Stimulated activated CD4-positive, alpha-beta T cell treated with anti-CD3 and anti-CD28 coated beads, TNF-alpha, amount 100 ng/mL, for 48 hours (primary cell): ENCODE data around the gene IQCC.

ENCODE experiments used
- DNase-seq, 3 donors: peaks; one replicate each; pipeline ENCODE4 v3.0.0-alpha.2; 2020; ENCODE audit warnings: low read depth in 3 of 3

IQCC gene

GRCh38 chr1:32195972-32196823 is 9.3 kb upstream of the IQCC start:
- no peak for DNase-seq

- no peak for DNase-seq
These were observed 8.4 kb upstream of the IQCC start for GRCh38 chr1:32197074-32197473.

- no peak for DNase-seq
These were observed 7.6 kb upstream of the IQCC start for GRCh38 chr1:32197837-32198236.

- DNase-seq, result no peak
These were observed 7.0 kb upstream of the IQCC start for GRCh38 chr1:32198237-32199042.

- no peak for DNase-seq
These were observed 6.3 kb upstream of the IQCC start for GRCh38 chr1:32199043-32199716.

- no peak for DNase-seq
These were observed 5.8 kb upstream of the IQCC start for GRCh38 chr1:32199717-32200072.

DNA sequence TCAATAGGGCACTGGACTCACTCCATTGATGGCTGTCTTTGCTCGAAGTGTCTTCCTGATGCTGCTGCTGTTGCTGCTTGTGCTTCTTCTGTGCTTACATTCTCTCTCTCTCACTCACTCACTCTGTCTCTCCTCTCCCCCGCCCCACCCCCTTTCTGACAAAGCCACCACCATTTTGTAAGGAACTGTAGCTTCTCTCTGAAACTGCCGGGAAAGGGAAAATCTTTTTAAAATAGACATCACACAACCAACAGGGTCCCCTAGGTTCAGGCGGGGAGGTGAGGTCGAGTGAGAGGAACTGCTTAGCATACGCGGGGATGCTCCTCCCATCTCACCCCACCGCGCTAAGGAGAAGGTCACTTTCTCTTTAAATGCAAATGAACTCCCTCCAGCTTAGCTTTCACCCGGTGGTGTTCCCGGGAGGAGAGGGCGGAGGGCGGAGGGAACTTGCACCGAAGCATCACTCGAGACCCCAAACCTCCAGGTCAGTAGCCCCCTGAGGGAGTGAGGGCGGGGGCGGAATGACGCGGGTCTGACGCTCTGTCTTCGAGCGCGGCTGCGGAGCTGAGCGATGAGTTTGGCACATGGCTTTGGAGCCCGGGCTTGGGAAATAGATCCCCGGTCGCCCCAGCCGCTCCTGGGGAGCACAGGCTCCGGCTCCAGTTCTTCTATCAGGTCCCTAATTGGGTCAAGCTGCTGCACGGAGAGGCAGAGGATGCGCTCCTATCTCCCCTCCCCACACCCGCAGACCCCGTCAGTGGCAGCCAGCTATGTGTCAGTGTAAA is 5.1 kb upstream of the IQCC start, which contains the start of gene CCDC28B:
TSS of gene CCDC28B (plus strand) at position 370 of the 785 bp plus-strand sequence. CDS start 1,341 bp downstream, outside the sequence.
- DNase-seq, result peak in 1 of 3 donors; percentile 47

- DNase-seq, result peak; percentile 48 to 80 (median 64)
These were observed 4.2 kb upstream of the IQCC start for GRCh38 chr1:32201011-32201855.

DNA sequence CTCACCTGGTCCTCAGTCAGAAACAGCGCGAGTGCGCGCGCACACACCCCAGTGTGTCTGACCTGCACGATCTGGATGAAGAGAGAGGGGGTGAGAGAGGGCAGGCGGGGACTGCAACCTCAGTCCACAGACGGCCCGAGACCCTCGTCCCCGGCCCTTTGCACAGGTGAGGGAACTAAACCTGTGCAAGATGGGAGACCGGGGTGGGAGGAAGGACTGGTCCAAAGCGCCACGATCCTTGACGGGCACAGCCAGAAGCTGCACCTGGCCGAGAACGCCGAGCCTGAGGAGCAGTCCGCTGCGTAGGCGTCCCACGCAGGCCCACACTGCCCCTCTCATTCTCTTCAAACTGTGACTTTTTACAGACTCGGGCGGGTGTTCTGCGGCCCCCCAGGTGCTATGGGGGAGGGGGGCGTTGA is 519 bp upstream of the IQCC start:
- DNase-seq, result no peak

GRCh38 chr1:32208469-32208868 is 3.0 kb downstream of the IQCC start:
- DNase-seq, result no peak

DNA sequence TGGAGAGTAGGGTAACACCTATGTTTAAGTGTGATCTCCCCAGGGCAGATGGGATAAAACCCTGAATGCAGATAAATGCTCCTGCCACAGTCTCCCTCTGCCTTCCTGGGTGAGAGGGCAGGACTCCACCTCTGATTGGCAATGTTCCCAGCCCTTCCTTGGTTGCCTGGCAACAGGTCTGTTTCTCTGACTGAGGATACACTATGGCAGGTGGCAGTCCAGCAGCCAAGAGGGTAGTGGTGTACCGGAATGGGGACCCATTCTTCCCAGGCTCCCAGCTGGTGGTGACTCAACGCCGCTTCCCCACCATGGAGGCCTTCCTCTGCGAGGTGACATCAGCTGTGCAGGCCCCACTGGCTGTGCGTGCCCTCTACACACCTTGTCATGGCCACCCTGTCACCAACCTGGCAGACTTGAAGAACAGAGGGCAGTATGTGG is 3.4 kb downstream of the IQCC start, which contains the start of gene DCDC2B:
TSS of gene DCDC2B (plus strand) at position 199 of the 438 bp plus-strand sequence. CDS start at position 204, 5 bp downstream.
- DNase-seq, result no peak

DNA sequence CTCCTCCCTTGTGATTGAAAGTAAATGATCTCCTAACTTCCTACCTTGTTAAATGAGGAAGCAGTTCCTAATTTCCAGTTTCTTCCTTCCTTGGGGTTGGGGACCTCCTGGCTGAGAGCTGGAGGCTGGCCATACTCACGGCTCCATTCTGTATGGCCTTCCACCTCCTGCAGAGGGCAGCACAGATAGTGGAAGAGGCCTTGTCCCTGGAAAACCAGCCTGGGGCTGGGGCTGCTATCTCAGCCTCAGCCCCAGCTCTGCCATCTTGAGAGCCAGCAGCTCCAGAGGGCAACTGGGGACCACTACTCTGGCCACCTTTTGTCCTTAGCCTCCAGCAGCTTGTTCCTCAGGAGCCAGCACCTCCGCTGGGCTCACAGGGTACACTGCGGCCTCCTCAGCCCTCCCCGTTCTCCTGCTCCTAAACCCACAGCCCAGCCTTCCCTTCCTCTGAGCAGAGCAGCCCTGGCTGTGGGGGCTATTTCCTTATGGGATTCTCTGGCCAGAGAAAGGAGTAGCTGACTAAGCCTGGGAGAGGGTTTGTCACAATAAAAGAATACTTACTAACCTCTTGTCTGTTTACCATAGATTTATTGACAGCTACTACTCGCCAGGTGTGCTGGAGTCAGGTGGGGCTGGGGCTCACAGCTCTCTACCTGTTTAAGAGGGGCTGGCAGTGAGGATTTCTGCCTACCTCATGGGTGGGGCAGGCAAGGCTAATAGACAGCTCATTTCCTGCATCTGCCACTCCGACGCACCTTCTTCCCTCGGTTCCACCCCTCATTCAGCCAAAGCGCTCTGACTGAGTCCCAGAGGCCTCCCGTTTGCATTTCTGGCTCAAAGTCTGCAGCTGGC is 10.4 kb downstream of the IQCC start:
- peak in 2 of 3 donors; percentile 32 to 55 for DNase-seq

- DNase-seq, result no peak
These were observed 11.1 kb downstream of the IQCC start for GRCh38 chr1:32216566-32216965.

DNA sequence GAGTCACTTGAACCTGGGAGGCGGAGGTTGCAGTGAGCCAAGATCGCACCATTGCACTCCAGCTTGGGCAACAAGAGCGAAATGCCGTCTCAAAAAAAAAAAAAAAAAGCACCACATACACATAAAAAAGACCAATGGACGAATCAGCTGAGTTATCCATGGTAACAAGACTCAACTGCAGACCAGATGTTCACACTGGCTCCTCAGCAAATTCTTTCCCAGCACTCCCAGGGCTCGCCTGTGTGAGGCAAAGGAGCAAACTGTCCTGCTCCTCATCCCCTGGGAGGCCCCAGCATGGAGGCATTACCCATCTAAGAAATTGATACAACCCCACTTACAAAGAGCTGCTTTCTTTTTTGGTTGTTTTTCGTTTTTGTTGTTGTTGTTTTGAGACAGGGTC is 13.6 kb downstream of the IQCC start:
- no peak for DNase-seq

GRCh38 chr1:32220746-32221580 is 15.5 kb downstream of the IQCC start:
- DNase-seq, result no peak

DNA sequence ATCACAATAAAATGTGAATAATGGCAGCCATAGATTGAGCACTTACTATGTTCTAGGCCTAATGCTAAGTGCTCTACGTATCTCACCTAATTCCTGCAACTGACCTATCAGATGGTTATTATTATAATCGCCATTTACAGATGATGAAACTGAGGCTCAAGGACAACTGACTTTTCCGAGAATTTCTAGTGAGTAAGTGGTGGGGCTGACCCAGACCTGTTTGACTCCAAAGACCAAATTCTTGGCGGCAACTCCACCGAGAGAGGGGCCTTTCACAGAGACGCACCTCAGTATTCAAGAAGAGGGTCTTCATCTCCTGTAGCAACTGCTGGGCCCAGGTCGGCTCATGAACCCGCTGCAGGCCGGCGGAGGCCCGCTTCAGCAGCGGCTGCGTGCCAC is 16.1 kb downstream of the IQCC start:
- DNase-seq, result no peak

DNA sequence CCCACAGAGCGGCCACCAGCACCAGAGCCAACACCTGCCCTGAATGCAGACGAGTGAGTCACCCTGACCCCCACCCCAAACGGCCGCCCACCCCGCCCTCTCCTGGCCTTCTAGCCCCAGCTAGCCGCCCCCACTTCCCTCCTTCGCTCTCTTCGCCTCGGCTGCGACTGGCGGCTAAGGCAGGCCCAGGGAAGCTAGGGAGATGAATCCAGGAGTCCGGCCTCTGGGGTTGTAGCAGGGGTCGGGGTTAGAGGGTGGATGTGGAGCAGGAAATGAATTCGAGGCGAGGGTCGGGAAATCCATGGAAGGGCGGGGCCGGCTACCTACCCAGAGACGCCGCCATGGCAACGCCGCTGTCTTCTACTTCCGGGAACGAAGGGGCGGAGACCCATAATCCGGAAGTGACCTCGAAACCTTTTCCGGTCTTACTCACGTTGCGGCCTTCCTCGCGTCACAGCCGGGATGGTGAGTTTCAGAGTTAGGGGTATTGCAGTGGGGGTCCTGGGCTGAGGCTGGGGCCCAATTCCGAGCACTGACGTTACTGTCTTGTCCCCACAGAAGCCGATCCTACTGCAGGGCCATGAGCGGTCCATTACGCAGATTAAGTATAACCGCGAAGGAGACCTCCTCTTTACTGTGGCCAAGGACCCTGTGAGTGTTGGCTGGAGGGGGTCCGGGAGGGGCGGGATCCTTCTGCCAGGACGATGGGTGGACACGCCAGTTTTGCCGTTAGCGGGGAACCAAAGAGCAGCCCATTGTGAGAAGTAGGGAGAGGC is 16.7 kb downstream of the IQCC start, which contains the start of the genes EIF3I and TMEM234:
TSS of gene EIF3I (plus strand) at position 428 of the 776 bp plus-strand sequence. CDS start at position 463, 35 bp downstream.
TSS of gene TMEM234 (minus strand) at position 374 of the 776 bp plus-strand sequence. CDS start at position 343, 31 bp downstream.
- peak; percentile 74 to 88 (median 85) for DNase-seq
